H9 (cell line): Measurements from ENCODE around the gene EBF4. TPM values are rescaled to one million over a fixed set of nuclear protein-coding genes. Genes with fewer than 3 reads are reported as not detected.

Experiments used
- DNase-seq: peaks from one replicate; pipeline ENCODE4 v3.0.0-alpha.2; 2017
- H2AFZ ChIP-seq: one replicate; pipeline ENCODE4 v1.6.1; 2013; ENCODE audit warnings: mild to moderate bottlenecking, low read length, control low read depth, moderate library complexity
- H2AK5ac ChIP-seq: 2 replicates; pipeline ENCODE4 v1.6.1; 2013; ENCODE audit warnings: low read length, control low read depth, mixed read lengths; ENCODE audit not compliant: insufficient read length
- H2BK120ac ChIP-seq: one replicate; pipeline ENCODE4 v1.6.1; 2013; ENCODE audit warnings: low read depth, mild to moderate bottlenecking, low read length, control low read depth, inconsistent platforms; ENCODE audit not compliant: poor library complexity, severe bottlenecking
- H2BK12ac ChIP-seq: 2 replicates; pipeline ENCODE4 v1.6.1; 2013; ENCODE audit warnings: low read length, control low read depth, mixed read lengths, low read depth; ENCODE audit not compliant: insufficient read length
- H2BK15ac ChIP-seq: 2 replicates; pipeline ENCODE4 v1.6.1; 2013; ENCODE audit warnings: low read depth, low read length, control low read depth
- H2BK20ac ChIP-seq: one replicate; pipeline ENCODE4 v1.6.1; 2013; ENCODE audit warnings: low read depth, mild to moderate bottlenecking, low read length, control low read depth, inconsistent platforms; ENCODE audit not compliant: poor library complexity, severe bottlenecking
- H2BK5ac ChIP-seq: 2 replicates; pipeline ENCODE4 v1.6.1; 2013; ENCODE audit warnings: low read length, control low read depth, mixed read lengths; ENCODE audit not compliant: insufficient read length
- H3K14ac ChIP-seq: 2 replicates; pipeline ENCODE4 v1.6.1; 2013; ENCODE audit warnings: low read length, control low read depth; ENCODE audit not compliant: insufficient read depth
- H3K18ac ChIP-seq: 2 replicates; pipeline ENCODE4 v1.6.1; 2013; ENCODE audit warnings: low read depth, mild to moderate bottlenecking, mixed read lengths, low read length, control low read depth; ENCODE audit not compliant: insufficient read length
- H3K23ac ChIP-seq: 2 replicates; pipeline ENCODE4 v1.6.1; 2013; ENCODE audit warnings: low read length, control low read depth, mixed read lengths, low read depth; ENCODE audit not compliant: insufficient read length
- H3K23me2 ChIP-seq: 2 replicates; pipeline ENCODE4 v1.6.1; 2013; ENCODE audit warnings: low read depth, mild to moderate bottlenecking, mixed read lengths, low read length, control low read depth; ENCODE audit not compliant: insufficient read length, poor library complexity, severe bottlenecking
- H3K27ac ChIP-seq: 2 replicates; pipeline ENCODE4 v1.5.1; 2013; ENCODE audit warnings: low read length, control low read depth, mixed read lengths, low read depth; ENCODE audit not compliant: insufficient read length
- H3K27me3 ChIP-seq: 2 replicates; pipeline ENCODE4 v1.6.1; 2013; ENCODE audit warnings: low read length, control low read depth, inconsistent platforms; ENCODE audit not compliant: insufficient read depth
- H3K4ac ChIP-seq: 2 replicates; pipeline ENCODE4 v1.6.1; 2013; ENCODE audit warnings: low read depth, mild to moderate bottlenecking, control low read depth, inconsistent platforms, low read length, moderate library complexity
- H3K4me1 ChIP-seq: 2 replicates; pipeline ENCODE4 v1.6.1; 2013; ENCODE audit warnings: low read length, control low read depth, inconsistent platforms; ENCODE audit not compliant: insufficient read depth
- H3K4me2 ChIP-seq: 2 replicates; pipeline ENCODE4 v1.6.1; 2013; ENCODE audit warnings: low read length, control low read depth, mixed read lengths; ENCODE audit not compliant: insufficient read length, insufficient read depth
- H3K56ac ChIP-seq: 2 replicates; pipeline ENCODE4 v1.6.1; 2013; ENCODE audit warnings: low read depth, mild to moderate bottlenecking, mixed read lengths, low read length, control low read depth; ENCODE audit not compliant: insufficient read length
- H3K79me1 ChIP-seq: 2 replicates; pipeline ENCODE4 v1.6.1; 2013; ENCODE audit warnings: low read depth, mild to moderate bottlenecking, moderate library complexity, low read length, control low read depth, inconsistent platforms; ENCODE audit not compliant: insufficient read depth, poor library complexity, severe bottlenecking
- H3K79me2 ChIP-seq: 2 replicates; pipeline ENCODE4 v1.6.1; 2013; ENCODE audit warnings: low read length, control low read depth, inconsistent platforms; ENCODE audit not compliant: insufficient read depth
- H3K9ac ChIP-seq: 2 replicates; pipeline ENCODE4 v1.6.1; 2013; ENCODE audit warnings: low read length, control low read depth, mixed read lengths; ENCODE audit not compliant: insufficient read length; ENCODE audit errors: extremely low read depth
- H3K9me3 ChIP-seq: one replicate; pipeline ENCODE4 v1.6.1; 2013; ENCODE audit warnings: low read depth, low read length, inconsistent platforms; ENCODE audit not compliant: control insufficient read depth
- H3T11ph ChIP-seq: one replicate; pipeline ENCODE4 v1.6.1; 2013; ENCODE audit warnings: mild to moderate bottlenecking, low read length, control low read depth, inconsistent platforms
- H4K20me1 ChIP-seq: one replicate; pipeline ENCODE4 v1.6.1; 2013; ENCODE audit not compliant: control insufficient read depth, insufficient read length, insufficient read depth
- H4K5ac ChIP-seq: 2 replicates; pipeline ENCODE4 v1.6.1; 2013; ENCODE audit warnings: low read depth, mild to moderate bottlenecking, mixed read lengths, low read length, control low read depth; ENCODE audit not compliant: insufficient read length
- H4K8ac ChIP-seq: replicated peaks from 2 replicates; pipeline ENCODE4 v1.6.1; 2013; ENCODE audit warnings: low read length, control low read depth, mixed read lengths, low read depth; ENCODE audit not compliant: insufficient read length
- H4K91ac ChIP-seq: 2 replicates; pipeline ENCODE4 v1.6.1; 2013; ENCODE audit warnings: low read depth, mild to moderate bottlenecking, moderate library complexity, mixed read lengths, low read length, control low read depth; ENCODE audit not compliant: insufficient read length
- H3K27ac Mint-ChIP-seq, 3 experiments: 2 replicates in 2 of 3; 3 replicates in 1 of 3; pipeline ENCODE4 v1.8.0; 2020 to 2021; ENCODE audit warnings: mixed read lengths in 3 of 3, mild to moderate bottlenecking in 1 of 3, moderate library complexity in 1 of 3
- H3K27me3 Mint-ChIP-seq: 2 replicates; pipeline ENCODE4 v1.8.0; 2021; ENCODE audit warnings: low read depth, mild to moderate bottlenecking, moderate library complexity, mixed read lengths
- H3K36me3 Mint-ChIP-seq, 3 experiments: 2 replicates in 2 of 3; 3 replicates in 1 of 3; pipeline ENCODE4 v1.8.0; 2020 to 2021; ENCODE audit warnings: low read depth in 3 of 3, mixed read lengths in 3 of 3; ENCODE audit not compliant: insufficient read depth in 1 of 3
- H3K4me1 Mint-ChIP-seq, 2 experiments: 2 replicates each; pipeline ENCODE4 v1.8.0; 2020; ENCODE audit warnings: mixed read lengths in 2 of 2
- H3K4me3 Mint-ChIP-seq, 2 experiments: 2 replicates in 1 of 2; 3 replicates in 1 of 2; pipeline ENCODE4 v1.8.0; 2020 to 2021; ENCODE audit warnings: mild to moderate bottlenecking in 2 of 2, mixed read lengths in 2 of 2, moderate library complexity in 1 of 2
- H3K9me3 Mint-ChIP-seq, 2 experiments: 2 replicates in 1 of 2; 3 replicates in 1 of 2; pipeline ENCODE4 v1.8.0; 2020; ENCODE audit warnings: mild to moderate bottlenecking in 2 of 2, mixed read lengths in 2 of 2, moderate library complexity in 1 of 2
- WGBS: extraction: QIAGEN DNeasy Blood & Tissue Kit; methylation state at CpG from one replicate; pipeline ENCODE4 v1.1.7; 2013; ENCODE audit warnings: missing lambda C conversion rate, low lambda C conversion rate, mixed read lengths; ENCODE audit not compliant: insufficient read length; ENCODE audit errors: extremely low coverage; 5-methylcytosine and 5-hydroxymethylcytosine counted together
- total RNA-seq: library from RNA; stranded (reverse); gene quantifications from 2 replicates; pipeline ENCODE4 v1.2.1, GENCODE V29; 2021
- TF ChIP-seq, protein P1 (sequence below): fragments of 200-600 bp; sonication (generic); conservative IDR thresholded peaks from 3 replicates; pipeline ENCODE4 v1.8.0; 2021; ENCODE audit warnings: antibody characterized with exemption, mild to moderate bottlenecking

EBF4 gene
- total RNA-seq, 1 experiment from 2014 or later: 3.9 TPM

DNA sequence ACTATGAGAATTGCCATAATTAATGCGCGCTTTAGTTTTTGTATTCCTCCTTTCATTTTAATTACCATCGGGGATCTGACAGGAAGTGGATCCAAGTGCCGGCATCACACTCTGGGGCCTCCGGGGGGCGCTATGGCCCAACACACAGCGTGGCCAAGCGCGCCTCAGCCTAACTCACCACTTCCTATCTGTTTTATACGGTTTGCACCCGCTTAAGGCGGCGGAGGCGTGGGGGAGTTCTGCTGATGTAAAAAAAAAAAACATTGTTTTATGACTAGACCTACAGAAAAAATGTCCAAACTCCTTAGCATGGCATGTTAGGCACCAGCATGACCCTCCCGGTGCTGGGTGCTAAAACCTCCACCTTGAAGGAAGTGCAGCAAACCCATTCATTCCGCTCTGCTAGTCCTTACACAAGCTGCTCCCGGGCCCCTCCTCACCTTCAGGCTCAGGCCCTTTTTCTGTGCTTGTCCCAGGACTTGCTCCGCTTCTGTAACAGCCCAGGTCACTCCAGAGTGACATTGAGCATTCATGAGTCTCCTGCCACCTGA, 4.5 kb upstream of the EBF4 start:
- no peak overlapping the region for H2AFZ ChIP-seq
- Mint-ChIP-seq H3K4me3 (peak overlapping the region; percentile 37 to 53; a peak in 2 of 5 replicates), H3K36me3 (peaks cover 0 to 5% (median 0%) of the 10 kb centered on the region in 3 experiments; a peak in 2 of 7 replicates), H3K27ac (no peak overlapping the region), H3K27me3 (peaks cover 87% of the 10 kb centered on the region), H3K9me3 (peaks cover 2 to 3% of the 10 kb centered on the region in 2 experiments; a peak in 4 of 5 replicates), H3K4me1 (peaks cover 9 to 19% of the 10 kb centered on the region in 2 experiments)
- no peak overlapping the region for H3K4ac ChIP-seq
- H3K27ac ChIP-seq: no peak overlapping the region
- peaks cover 4% of the 10 kb centered on the region for H4K20me1 ChIP-seq
- no peak overlapping the region for H4K91ac ChIP-seq
- peak; percentile 76 for DNase-seq
- H3K4me2 ChIP-seq: peak overlapping the region; percentile 53
- no peak overlapping the region for H3K56ac ChIP-seq
- H3K23me2 ChIP-seq: peaks cover 4% of the 10 kb centered on the region
- H3K9ac ChIP-seq: no peak overlapping the region
- H3K23ac ChIP-seq: no peak overlapping the region
- no peak overlapping the region for H4K5ac ChIP-seq
- TF ChIP-seq, protein P1, sequence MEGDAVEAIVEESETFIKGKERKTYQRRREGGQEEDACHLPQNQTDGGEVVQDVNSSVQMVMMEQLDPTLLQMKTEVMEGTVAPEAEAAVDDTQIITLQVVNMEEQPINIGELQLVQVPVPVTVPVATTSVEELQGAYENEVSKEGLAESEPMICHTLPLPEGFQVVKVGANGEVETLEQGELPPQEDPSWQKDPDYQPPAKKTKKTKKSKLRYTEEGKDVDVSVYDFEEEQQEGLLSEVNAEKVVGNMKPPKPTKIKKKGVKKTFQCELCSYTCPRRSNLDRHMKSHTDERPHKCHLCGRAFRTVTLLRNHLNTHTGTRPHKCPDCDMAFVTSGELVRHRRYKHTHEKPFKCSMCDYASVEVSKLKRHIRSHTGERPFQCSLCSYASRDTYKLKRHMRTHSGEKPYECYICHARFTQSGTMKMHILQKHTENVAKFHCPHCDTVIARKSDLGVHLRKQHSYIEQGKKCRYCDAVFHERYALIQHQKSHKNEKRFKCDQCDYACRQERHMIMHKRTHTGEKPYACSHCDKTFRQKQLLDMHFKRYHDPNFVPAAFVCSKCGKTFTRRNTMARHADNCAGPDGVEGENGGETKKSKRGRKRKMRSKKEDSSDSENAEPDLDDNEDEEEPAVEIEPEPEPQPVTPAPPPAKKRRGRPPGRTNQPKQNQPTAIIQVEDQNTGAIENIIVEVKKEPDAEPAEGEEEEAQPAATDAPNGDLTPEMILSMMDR: peak; percentile 97
- no peak overlapping the region for H2BK15ac ChIP-seq
- H2BK20ac ChIP-seq: no peak overlapping the region
- no peak overlapping the region for H3T11ph ChIP-seq
- H3K18ac ChIP-seq: no peak overlapping the region
- H2BK12ac ChIP-seq: no peak overlapping the region
- H2BK5ac ChIP-seq: no peak overlapping the region
- no peaks in the 10 kb centered on the region for H3K4me1 ChIP-seq
- no peak overlapping the region for H3K14ac ChIP-seq
- H2AK5ac ChIP-seq: no peak overlapping the region
- WGBS: no CpG with 5 or more reads among the region's 18 CpGs
- no peak overlapping the region for H2BK120ac ChIP-seq
- no peaks in the 10 kb centered on the region for H3K79me2 ChIP-seq
- H3K9me3 ChIP-seq: no peaks in the 10 kb centered on the region
- H3K79me1 ChIP-seq: no peaks in the 10 kb centered on the region
- H4K8ac ChIP-seq: no peak overlapping the region
- peaks cover 31% of the 10 kb centered on the region for H3K27me3 ChIP-seq
